CD4-positive, alpha-beta memory T cell (primary cell): ENCODE measurements around the gene GPR132. TPM values are rescaled to one million over a fixed set of nuclear protein-coding genes. Genes with fewer than 3 reads are reported as not detected.

Experiments used
- CTCF ChIA-PET: fragments of 350-600 bp; sonication (Branson Sonifier 250); formaldehyde crosslinking; loops from one replicate; lab custom pipeline; 2021; ENCODE audit warnings: inconsistent platforms; ENCODE audit not compliant: partially characterized antibody; lab: Charles Lee
- POLR2A ChIA-PET: fragments of 350-600 bp; sonication (Branson Sonifier 250); formaldehyde crosslinking; loops from one replicate; lab custom pipeline; 2021; ENCODE audit not compliant: partially characterized antibody; lab: Charles Lee
- DNase-seq, 5 donors: peaks; one replicate each; pipeline versions ENCODE4 v3.0.0 to v3.0.0-alpha.2; 2020 to 2022; ENCODE audit warnings: mixed read lengths in 1 of 5
- H3K27ac ChIP-seq: one replicate; pipeline ENCODE4 v1.7.0; 2013; ENCODE audit warnings: low read depth, low read length
- H3K27me3 ChIP-seq: 2 replicates; pipeline ENCODE4 v1.7.0; 2013; ENCODE audit warnings: mild to moderate bottlenecking, low read length, moderate library complexity; ENCODE audit not compliant: insufficient read depth
- H3K36me3 ChIP-seq: 2 replicates; pipeline ENCODE4 v1.7.0; 2013; ENCODE audit warnings: mild to moderate bottlenecking, low read length, moderate library complexity; ENCODE audit not compliant: insufficient read depth
- H3K4me1 ChIP-seq: 2 replicates; pipeline ENCODE4 v1.7.0; 2013; ENCODE audit warnings: mild to moderate bottlenecking, low read length, moderate library complexity; ENCODE audit not compliant: insufficient read depth
- H3K4me3 ChIP-seq, 2 donors: one replicate each; pipeline ENCODE4 v1.7.0; 2013; ENCODE audit warnings: low read length in 2 of 2, mild to moderate bottlenecking in 1 of 2
- H3K9me3 ChIP-seq, 2 donors: one replicate each; pipeline ENCODE4 v1.7.0; 2013; ENCODE audit warnings: low read length in 2 of 2, control low read depth in 1 of 2; ENCODE audit not compliant: control insufficient read depth in 1 of 2
- H3K27ac Mint-ChIP-seq, 7 donors: one replicate each; pipeline ENCODE4 v1.8.0; 2020 to 2021; ENCODE audit warnings: mixed read lengths in 7 of 7, mild to moderate bottlenecking in 6 of 7, inconsistent platforms in 3 of 7, moderate library complexity in 3 of 7
- H3K27me3 Mint-ChIP-seq, 2 donors: one replicate each; pipeline ENCODE4 v1.8.0; 2020 to 2021; ENCODE audit warnings: mixed read lengths in 2 of 2
- H3K36me3 Mint-ChIP-seq, 2 donors: one replicate each; pipeline ENCODE4 v1.8.0; 2020 to 2021; ENCODE audit warnings: mixed read lengths in 2 of 2, inconsistent platforms in 1 of 2, mild to moderate bottlenecking in 1 of 2
- H3K4me1 Mint-ChIP-seq, 4 donors: one replicate each; pipeline ENCODE4 v1.8.0; 2020 to 2021; ENCODE audit warnings: mixed read lengths in 4 of 4, mild to moderate bottlenecking in 1 of 4
- H3K4me3 Mint-ChIP-seq, 8 donors: one replicate each; pipeline ENCODE4 v1.8.0; 2020 to 2021; ENCODE audit warnings: mixed read lengths in 8 of 8, mild to moderate bottlenecking in 7 of 8, moderate library complexity in 6 of 8, inconsistent platforms in 3 of 8
- H3K9me3 Mint-ChIP-seq, 8 donors: one replicate each; pipeline ENCODE4 v1.8.0; 2020 to 2021; ENCODE audit warnings: mixed read lengths in 8 of 8, mild to moderate bottlenecking in 5 of 8, inconsistent platforms in 3 of 8, moderate library complexity in 1 of 8
- intact Hi-C: fragments of 100-400 bp; cut with micrococcal nuclease; formaldehyde crosslinking; loops from one replicate; pipeline ENCODE4 v1.15.1; 2023
- polyA plus RNA-seq, 2 donors: library from polyadenylated mRNA; unstranded; fragments of 300-500 nt; fragmentation: Illumina TruSeq; gene quantifications; one replicate each; pipeline ENCODE4 v1.2.3, GENCODE V29; 2021
- total RNA-seq, 2 experiments: library from RNA; stranded (reverse); gene quantifications; one replicate each; pipeline ENCODE4 v1.2.3, GENCODE V29; 2021

Gene GPR132
- total and polyA plus RNA-seq, 4 experiments from 2014 or later, result 4.9 to 49.2 (median 43.7) TPM

DNA sequence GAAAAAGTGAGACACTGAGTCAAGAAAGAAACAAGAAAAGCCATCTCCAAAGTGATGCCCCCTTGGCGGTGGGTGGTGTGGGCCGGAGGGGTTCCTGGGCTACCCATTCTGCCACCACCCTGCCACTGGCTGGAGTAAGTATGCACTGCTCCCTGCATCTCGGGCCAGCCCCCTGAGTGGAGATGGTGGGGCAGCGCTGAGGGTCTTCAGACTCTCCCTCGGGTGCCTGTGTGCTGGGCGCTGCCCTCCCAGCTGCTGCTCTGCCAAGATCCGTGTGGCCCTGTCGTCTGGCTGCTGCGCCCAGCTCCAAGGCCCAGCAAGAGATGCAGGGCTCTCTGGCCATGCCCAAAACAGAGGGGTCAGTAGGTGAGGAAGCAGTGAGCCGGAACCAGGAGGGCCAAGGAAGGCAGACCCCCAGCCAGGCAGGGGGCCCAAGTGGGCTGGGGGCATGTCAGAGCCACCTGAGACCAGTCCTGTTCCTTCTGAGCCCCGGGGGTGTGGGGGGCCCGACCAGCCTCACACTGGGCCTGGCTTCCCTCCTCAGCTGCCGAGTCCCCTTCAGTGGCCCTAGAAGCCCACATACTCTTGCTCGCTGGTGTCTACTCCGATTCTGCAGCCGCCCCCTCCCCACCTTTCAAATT, 5.2 kb downstream of the GPR132 start:
- Histone ChIP-seq H3K27ac (peak overlapping the region; percentile 93), H3K36me3 (peaks cover 9% of the 10 kb centered on the region), H3K27me3 (no peaks in the 10 kb centered on the region), H3K4me1 (peaks cover 63% of the 10 kb centered on the region), H3K4me3 (peak overlapping the region in 1 of 2 donors; percentile 58), H3K9me3 (no peaks in the 10 kb centered on the region)
- Mint-ChIP-seq H3K27me3 (no peaks in the 10 kb centered on the region), H3K36me3 (peaks cover 19 to 42% of the 10 kb centered on the region in 2 donors), H3K4me3 (peak overlapping the region; percentile 89 to 97 (median 95)), H3K9me3 (no peaks in the 10 kb centered on the region), H3K27ac (peak overlapping the region; percentile 91 to 100 (median 97)), H3K4me1 (peaks cover 32 to 69% (median 49%) of the 10 kb centered on the region in 4 donors)
- DNase-seq, result no peak
- intact Hi-C loops, result loop anchor here (1.0 kb wide), 1 partner anchor 27 kb away; no protein-coding TSS in a partner anchor
- POLR2A ChIA-PET, result interaction anchor here (0.9 to 12.5 kb wide), 10 partner anchors 11 to 259 kb away, joined by 3 to 230 read pairs (median 6); partner anchors contain the start of genes BRF1, CDCA4, PACS2 and ZBTB42
- CTCF ChIA-PET, result interaction anchor here (1.5 to 12.3 kb wide), 3 partner anchors 15 to 28 kb away, joined by 3 to 163 read pairs (median 49); no protein-coding TSS in a partner anchor

GRCh38 chr14:105059035-105059924, 6.0 kb downstream of the GPR132 start:
- no peaks in the 10 kb centered on the region for H3K9me3 Mint-ChIP-seq
- CTCF ChIA-PET, result interaction anchor here (0.6 to 12.3 kb wide), 4 partner anchors 8 to 29 kb away, joined by 3 to 163 read pairs (median 26); no protein-coding TSS in a partner anchor
- peaks cover 19 to 43% of the 10 kb centered on the region in 2 donors for H3K36me3 Mint-ChIP-seq
- intact Hi-C loops, result no loop called here
- H3K4me1 Mint-ChIP-seq, result peaks cover 32 to 63% (median 44%) of the 10 kb centered on the region in 4 donors
- H3K9me3 ChIP-seq, result no peaks in the 10 kb centered on the region
- peak overlapping the region; percentile 60 to 97 (median 95) for H3K4me3 Mint-ChIP-seq
- peaks cover 9% of the 10 kb centered on the region for H3K36me3 ChIP-seq
- no peak overlapping the region for H3K4me3 ChIP-seq
- no peaks in the 10 kb centered on the region for H3K27me3 ChIP-seq
- peak overlapping the region; percentile 93 for H3K27ac ChIP-seq
- peak; percentile 67 to 91 (median 75) for DNase-seq
- H3K27ac Mint-ChIP-seq, result peak overlapping the region; percentile 91 to 100 (median 97)
- no peaks in the 10 kb centered on the region for H3K27me3 Mint-ChIP-seq
- H3K4me1 ChIP-seq, result peaks cover 59% of the 10 kb centered on the region
- POLR2A ChIA-PET, result interaction anchor here (0.7 to 12.5 kb wide), 7 partner anchors 7 to 259 kb away, joined by 3 to 230 read pairs (median 9); partner anchors contain the start of genes BRF1, CDCA4, GPR132 and ZBTB42

DNA sequence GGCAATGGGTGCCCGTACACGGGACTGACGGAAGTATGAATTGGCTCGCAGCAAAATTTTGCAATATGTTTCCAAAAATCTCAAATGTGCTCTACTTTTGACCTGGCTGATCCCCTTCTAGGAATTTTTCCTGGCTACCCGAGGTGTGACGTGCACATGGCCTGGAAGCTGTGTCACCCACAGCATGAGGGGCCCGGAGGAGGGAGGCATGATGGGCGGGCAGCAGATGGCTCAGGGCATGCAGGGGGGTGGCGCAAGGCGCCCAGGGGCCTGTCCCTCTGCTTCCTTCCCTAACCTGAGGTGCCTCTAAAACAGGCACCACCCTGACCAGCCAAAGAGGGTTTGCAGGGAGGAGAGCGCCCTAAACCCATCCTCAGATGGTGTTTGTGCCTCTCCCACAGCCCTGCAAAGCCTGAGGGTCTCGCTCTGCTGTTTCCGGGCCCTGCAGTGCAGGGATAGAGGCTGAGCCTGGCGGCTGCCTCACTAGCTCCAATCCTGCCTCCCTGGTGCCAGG, 6.7 kb downstream of the GPR132 start:
- Mint-ChIP-seq H3K36me3 (peaks cover 23 to 45% of the 10 kb centered on the region in 2 donors), H3K27ac (peak overlapping the region; percentile 85 to 100 (median 97)), H3K4me3 (peak overlapping the region in 4 of 8 donors; percentile 35 to 95 (median 50)), H3K9me3 (no peaks in the 10 kb centered on the region), H3K27me3 (no peaks in the 10 kb centered on the region), H3K4me1 (peaks cover 32 to 56% (median 44%) of the 10 kb centered on the region in 4 donors)
- Histone ChIP-seq H3K4me1 (peaks cover 52% of the 10 kb centered on the region), H3K9me3 (no peaks in the 10 kb centered on the region), H3K27ac (peak overlapping the region; percentile 93), H3K36me3 (peaks cover 14% of the 10 kb centered on the region), H3K4me3 (no peak overlapping the region), H3K27me3 (no peaks in the 10 kb centered on the region)
- ChIA-PET CTCF (interaction anchor here (0.6 to 12.3 kb wide), 7 partner anchors 9 to 294 kb away, joined by 3 to 163 read pairs (median 3); no protein-coding TSS in a partner anchor), POLR2A (interaction anchor here (0.7 to 12.5 kb wide), 5 partner anchors 8 to 258 kb away, joined by 3 to 230 read pairs (median 9); partner anchors contain the start of genes GPR132 and ZBTB42)
- intact Hi-C loops, result no loop called here
- DNase-seq, result no peak

- POLR2A ChIA-PET, result interaction anchor here (12.5 kb wide), 1 partner anchor 33 kb away, joined by 230 read pairs; no protein-coding TSS in a partner anchor
- H3K27ac Mint-ChIP-seq, result peak overlapping the region in 2 of 7 donors; percentile 19 to 52
- H3K36me3 Mint-ChIP-seq, result peaks cover 32 to 53% of the 10 kb centered on the region in 2 donors
- H3K4me1 Mint-ChIP-seq, result peaks cover 21 to 39% (median 31%) of the 10 kb centered on the region in 4 donors
- Histone ChIP-seq H3K4me1 (peaks cover 30% of the 10 kb centered on the region), H3K9me3 (no peaks in the 10 kb centered on the region), H3K36me3 (peaks cover 25% of the 10 kb centered on the region), H3K27me3 (no peaks in the 10 kb centered on the region), H3K4me3 (no peak overlapping the region), H3K27ac (no peak overlapping the region)
- no peak overlapping the region for H3K4me3 Mint-ChIP-seq
- no peak for DNase-seq
- intact Hi-C loops, result no loop called here
- CTCF ChIA-PET, result interaction anchor here (6.5 to 12.3 kb wide), 2 partner anchors 11 to 32 kb away, joined by 49 to 163 read pairs; no protein-coding TSS in a partner anchor
- H3K9me3 Mint-ChIP-seq, result no peaks in the 10 kb centered on the region
- H3K27me3 Mint-ChIP-seq, result no peaks in the 10 kb centered on the region
These were observed 8.9 kb downstream of the GPR132 start for GRCh38 chr14:105056303-105056831.

- Histone ChIP-seq H3K27me3 (no peaks in the 10 kb centered on the region), H3K36me3 (peaks cover 30% of the 10 kb centered on the region), H3K9me3 (no peaks in the 10 kb centered on the region), H3K4me3 (no peak overlapping the region), H3K4me1 (peaks cover 24% of the 10 kb centered on the region), H3K27ac (no peak overlapping the region)
- H3K4me1 Mint-ChIP-seq, result peaks cover 21 to 38% (median 31%) of the 10 kb centered on the region in 4 donors
- H3K27ac Mint-ChIP-seq, result peak overlapping the region in 2 of 7 donors; percentile 12 to 53
- no peak for DNase-seq
- ChIA-PET POLR2A (no interaction called here), CTCF (no interaction called here)
- intact Hi-C loops, result no loop called here
- no peak overlapping the region for H3K4me3 Mint-ChIP-seq
- no peaks in the 10 kb centered on the region for H3K9me3 Mint-ChIP-seq
- H3K36me3 Mint-ChIP-seq, result peaks cover 36 to 58% of the 10 kb centered on the region in 2 donors
- H3K27me3 Mint-ChIP-seq, result no peaks in the 10 kb centered on the region
These were observed 9.4 kb downstream of the GPR132 start for GRCh38 chr14:105055736-105056302.

DNA sequence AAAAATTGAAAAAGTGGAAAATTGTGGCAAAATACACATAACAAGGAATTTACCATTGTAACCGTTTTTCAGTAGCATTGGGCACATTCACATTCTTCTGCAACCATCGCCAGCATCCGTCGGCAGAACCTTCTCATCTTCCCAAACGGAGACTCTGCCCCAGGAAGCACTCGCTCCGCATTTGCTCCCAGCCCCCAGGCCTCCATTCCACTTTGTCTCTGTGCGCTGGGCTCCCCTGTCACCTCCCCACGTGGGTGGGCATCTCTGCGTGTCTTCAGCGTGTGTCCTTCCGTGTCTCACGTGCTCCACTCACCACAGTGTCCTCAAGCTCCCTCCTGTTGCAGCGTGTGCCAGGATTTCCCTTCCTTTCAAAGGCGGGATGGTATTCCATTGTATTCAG, 9.9 kb downstream of the GPR132 start:
- H3K4me3 Mint-ChIP-seq, result peak overlapping the region in 1 of 8 donors; percentile 31
- peaks cover 36 to 62% of the 10 kb centered on the region in 2 donors for H3K36me3 Mint-ChIP-seq
- POLR2A ChIA-PET, result no interaction called here
- peaks cover 34% of the 10 kb centered on the region for H3K36me3 ChIP-seq
- no peaks in the 10 kb centered on the region for H3K27me3 Mint-ChIP-seq
- H3K27ac Mint-ChIP-seq, result peak overlapping the region in 4 of 7 donors; percentile 12 to 55 (median 44)
- H3K9me3 Mint-ChIP-seq, result no peaks in the 10 kb centered on the region
- no peak for DNase-seq
- CTCF ChIA-PET, result interaction anchor here (1.0 kb wide), 1 partner anchor 11 kb away, joined by 3 read pairs; no protein-coding TSS in a partner anchor
- H3K4me1 ChIP-seq, result peaks cover 19% of the 10 kb centered on the region
- no peaks in the 10 kb centered on the region for H3K27me3 ChIP-seq
- no peak overlapping the region for H3K27ac ChIP-seq
- H3K4me3 ChIP-seq, result no peak overlapping the region
- peaks cover 18 to 33% (median 26%) of the 10 kb centered on the region in 4 donors for H3K4me1 Mint-ChIP-seq
- no peaks in the 10 kb centered on the region for H3K9me3 ChIP-seq
- intact Hi-C loops, result no loop called here
